Activated T-cell treated with anti-CD3 and anti-CD28 coated beads, Interleukin-2, amount 50 U/mL, for 48 hours (primary cell): ENCODE results near the gene RNF26.

ENCODE experiments used
- DNase-seq, 2 experiments: peaks; one replicate each; pipeline ENCODE4 v3.0.0-alpha.2; 2020

RNF26 gene

DNA sequence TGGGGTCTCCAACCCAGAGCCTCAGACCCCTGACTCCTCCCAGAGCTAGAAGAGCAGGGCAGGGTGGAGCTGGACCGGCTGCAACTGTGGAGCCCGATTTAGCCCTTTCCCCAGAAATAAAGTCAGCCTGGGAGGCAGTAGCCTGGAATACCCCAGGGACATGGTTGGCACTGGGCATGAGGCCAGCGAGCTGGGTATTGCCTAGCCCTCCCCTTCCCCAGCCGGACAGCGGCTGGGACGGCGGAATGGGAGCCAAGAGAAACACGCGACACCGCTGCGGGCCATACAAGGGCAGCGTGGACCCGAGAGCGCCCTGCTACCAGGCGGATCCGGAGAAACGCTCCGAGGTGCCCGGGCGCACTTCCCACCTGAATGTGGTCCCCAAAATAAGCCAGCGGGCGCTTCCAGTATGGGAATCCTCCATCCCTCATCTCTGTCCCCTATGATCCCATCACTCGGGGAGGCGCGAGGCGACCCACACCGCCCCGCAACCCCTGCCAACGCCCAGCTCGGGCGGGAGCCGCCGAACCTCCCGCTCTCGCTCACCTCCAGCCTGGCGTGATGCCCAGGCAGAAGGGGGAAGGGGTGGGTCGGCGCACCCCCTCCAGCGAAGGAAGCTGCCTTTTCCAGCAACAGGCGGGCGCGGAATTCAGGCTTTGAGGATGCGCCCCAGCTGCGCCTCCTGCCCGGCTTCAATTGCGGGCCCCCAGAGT is 18.2 kb upstream of the RNF26 start:
- DNase-seq: no peak

DNA sequence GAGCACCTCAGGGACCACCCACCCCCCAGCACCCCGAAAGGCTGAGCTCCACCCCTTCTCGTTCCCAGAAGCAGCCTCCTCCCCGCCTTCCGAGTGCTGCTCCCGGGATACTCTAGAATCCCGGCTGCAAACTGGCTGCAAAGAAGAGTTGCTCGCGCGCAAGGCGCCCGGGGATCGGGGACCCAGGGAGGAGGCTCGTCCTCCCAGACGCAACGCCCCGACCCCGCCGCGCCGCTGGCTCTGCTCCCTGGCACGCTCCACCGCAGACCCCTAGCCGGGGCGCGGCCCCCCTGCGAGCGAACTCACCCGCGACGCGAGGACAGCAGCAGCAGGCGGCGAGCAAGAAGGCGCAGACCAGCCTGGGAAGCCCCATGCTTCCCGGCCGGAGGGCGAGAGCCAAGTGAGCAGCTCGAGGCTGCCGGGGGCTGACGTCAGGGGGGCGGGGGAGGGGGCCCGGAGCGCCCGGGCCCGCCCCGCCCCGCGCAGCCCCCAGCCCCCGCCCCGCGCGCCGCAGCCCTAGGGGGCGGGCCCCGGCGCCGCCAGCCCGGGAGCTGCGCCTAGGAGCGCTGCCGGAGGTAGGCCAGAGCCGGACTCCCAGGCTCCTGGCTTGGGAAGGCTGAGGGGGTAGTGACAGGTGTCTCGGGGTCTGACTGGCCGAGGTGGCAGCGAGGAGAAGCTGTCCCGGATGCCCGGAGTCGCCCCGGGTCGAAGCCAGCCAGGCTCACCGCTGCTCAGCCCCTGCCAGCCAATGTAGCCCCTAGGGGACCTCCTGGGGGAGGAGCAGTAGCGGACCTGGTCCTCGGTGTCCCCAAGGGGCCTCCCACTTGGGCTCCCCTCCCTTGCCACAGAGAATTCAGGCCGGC is 17.4 kb upstream of the RNF26 start, which contains the start of gene MCAM:
Gene MCAM (minus strand): TSS at position 402 of the 863 bp plus-strand sequence. CDS start 29 bp downstream, at position 373.
- DNase-seq: no peak

DNA sequence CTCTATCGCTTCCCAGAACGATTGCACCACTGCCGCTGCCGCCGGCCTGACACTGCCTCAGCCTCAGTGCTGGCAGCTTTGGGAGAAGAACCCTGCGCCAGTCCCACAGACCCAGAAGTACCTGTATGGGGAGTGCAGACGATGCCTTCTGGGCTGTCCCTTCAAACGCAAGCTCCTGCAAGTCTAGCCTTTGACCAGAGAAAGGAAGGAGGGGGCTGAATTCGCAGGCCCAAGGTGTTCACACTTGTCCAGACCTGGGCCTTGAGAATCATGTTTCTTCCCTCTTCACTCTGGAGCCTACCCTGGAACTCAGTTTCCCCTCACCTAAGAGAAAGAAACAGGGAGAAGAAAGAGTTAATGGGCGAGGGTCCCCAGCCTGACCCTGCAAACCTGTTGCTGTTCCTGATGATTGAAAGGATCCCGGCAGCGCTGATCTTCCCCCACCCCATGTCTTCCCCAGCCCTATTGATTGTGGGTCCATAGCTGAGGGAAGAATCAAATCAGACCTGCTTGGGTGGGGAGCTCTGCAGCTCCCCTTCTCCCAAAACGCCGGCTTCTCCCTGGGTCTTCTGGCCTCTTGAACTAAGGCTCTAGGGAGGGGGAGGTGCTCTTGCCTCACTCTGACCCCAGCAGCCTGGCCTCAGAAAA is 16.6 kb upstream of the RNF26 start:
- DNase-seq: no peak

DNA sequence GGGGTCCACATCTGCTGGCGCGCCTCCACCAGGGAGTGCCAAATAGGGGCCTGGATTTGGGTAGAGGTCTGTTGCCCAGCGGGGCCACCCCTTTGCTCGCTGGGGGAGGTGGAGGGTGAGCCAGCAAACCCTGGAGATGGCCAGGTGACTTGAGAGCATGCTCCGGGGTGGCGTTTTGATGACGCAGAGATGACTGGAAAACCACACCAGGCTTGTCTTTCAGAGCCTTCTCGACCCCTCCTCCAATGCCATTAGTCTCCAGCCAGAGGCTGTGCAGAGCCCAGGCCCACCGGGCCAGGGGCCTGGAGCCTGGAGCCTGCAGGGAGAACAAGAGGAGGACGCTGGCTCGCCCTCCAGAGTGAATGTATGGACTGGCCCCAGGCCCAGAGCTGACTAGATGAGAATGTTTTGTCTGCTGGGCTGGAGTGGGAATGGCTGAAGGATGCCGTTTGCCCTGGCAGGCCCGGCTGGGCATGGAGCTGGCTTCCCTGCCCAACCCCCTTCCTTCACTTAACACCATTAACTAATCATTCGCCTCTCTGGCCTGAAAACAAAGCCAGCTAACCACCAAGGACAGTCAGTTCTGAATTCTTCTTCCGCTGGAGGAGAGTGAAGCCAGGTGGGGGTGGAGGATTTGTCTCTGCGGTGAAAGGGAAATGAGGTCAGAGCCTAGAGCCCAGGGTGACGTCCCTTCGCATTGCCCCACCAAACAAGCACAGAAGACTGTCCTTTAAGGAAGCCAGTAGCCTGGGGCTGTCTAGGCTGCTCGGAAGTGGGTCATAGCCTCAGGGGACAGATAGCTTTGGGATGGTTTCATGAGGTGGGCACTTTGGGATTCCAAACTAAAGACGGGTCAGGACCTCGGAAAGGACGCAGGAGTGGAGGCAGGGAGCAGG is 15.8 kb upstream of the RNF26 start:
- DNase-seq: no peak

DNA sequence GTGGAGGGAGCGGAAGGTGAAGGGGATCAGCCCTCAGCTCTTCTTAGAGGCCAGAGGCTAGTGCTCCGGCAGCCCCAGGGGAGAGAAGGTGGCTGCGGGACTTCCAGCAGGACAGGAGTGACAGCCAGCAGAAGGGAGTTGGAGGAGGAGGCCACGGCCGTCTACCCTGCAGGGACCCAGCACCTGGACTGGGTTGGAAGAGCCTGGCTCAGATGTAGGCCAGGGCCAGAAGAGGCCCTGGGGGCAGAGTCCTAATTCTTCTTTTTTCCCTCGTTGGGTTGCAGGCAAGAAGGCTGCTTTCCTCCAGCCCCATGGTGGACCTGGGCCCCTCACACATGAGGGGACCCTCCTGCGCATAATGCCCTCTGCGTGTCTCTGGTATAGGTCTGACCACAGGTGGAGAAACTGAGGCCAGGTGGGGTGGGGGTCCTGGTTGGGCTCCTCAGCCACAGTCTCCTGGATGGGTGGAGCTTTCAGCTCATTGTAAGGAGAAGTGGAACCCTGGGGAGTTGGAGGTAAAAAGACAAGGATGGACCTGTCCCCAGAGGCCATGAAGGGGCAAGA is 15.1 kb upstream of the RNF26 start:
- DNase-seq: no peak

DNA sequence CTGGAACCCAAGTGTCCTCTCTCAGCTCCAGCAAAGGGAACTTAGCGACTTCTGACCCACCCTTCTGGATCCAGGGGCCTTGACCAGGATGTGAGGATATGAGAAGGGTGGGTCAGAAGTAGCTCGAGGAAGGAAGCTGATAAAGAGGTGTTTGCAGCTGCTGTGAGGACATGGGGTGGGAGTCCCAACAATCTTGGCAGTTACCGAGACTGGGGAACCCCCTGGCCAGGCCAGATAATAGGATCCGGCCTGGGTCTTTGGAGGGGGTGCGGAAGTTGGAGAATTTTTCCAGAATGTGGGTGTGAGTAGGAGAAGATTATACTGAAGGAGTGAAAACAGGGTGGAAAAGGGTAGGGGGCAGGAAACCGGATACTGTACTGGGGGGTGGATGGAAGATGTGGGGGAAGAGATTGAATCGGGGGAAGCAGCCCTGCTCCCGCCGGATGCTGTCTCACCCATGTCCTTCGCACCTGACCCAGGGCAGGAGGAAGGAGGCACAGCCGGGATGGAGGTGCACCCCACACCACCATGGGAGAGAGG is 14.6 kb upstream of the RNF26 start:
- no peak for DNase-seq

DNA sequence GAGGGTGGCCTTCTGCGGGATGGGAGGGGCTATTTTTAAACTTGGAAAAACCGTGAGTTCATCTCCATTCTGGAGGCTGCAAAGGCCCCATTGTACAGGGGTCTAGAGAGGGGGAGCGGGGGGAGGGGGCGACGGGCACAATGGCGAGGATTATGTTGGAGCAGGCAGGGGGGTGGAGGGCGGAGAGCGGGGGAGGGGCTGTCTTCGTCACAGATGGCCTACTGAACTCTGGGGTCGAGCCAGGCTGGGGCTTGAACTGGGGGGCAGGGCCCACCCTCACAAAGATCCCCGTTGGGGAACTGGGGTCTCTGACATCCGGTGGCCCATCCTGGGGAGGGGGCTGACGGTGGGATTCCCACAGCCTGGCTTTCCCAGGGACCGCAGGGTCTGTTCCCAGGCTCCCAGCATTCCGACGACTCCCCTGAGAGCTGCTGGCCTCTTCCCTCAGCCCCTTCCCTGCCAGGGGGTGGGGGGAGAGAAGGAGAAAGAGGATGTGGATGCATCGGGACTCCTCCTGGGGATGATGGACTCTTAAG is 14.0 kb upstream of the RNF26 start:
- DNase-seq: no peak

DNA sequence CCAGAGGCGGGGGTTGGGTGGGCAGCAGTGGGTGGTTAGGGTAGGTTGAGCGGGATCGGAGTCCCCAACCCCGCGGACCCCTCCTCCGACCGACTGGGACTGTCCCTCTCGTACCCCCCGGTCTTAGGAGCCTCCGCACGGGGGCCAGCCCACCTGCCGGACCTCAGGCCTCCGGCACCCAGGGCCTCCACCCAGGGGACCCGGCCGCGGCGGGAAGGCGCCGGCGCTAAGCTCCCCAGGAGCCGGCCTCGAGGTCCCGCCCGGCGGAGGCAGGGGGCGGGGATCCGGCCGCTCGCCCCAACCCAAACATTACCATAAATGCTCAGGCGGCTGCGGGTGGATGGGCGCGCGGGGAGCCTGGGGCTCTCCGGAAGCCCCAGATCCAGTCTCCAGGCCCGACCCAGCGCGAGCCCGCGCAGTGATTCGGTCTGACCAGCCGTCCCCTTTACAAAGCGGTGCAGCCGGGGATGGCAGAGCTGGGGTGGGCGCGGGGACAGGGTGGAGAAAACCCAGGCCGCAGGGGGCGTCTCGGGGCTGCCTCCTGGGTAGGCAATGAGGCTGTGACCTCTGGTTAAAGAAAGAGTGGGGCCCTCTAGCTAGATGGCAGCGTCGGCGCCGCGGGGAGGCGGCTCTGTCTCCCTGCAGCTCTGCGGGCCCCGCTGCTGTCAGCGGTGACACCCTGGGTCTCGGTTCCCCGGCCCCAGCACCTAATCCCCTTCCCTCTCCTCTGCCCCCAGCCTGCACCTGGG is 13.4 kb upstream of the RNF26 start:
- peak; percentile 79 to 82 for DNase-seq

DNA sequence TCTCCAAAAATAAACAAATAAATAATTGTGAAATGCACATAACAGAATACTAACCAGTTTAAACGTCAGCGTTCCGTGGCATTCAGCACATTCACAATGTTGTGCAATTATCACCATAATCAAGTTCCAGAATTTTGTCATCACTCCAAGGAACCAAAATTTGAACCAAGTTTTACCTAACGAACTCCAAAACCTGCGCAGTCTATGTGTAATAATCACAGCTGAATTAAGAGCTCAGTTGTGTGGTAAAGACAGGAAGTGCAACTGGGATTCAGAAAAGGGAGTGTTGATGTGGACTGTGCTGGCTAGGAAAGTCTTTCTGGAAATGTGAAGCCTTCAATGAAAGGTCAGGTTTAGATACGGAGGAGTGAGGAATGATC is 12.0 kb upstream of the RNF26 start:
- DNase-seq: no peak

DNA sequence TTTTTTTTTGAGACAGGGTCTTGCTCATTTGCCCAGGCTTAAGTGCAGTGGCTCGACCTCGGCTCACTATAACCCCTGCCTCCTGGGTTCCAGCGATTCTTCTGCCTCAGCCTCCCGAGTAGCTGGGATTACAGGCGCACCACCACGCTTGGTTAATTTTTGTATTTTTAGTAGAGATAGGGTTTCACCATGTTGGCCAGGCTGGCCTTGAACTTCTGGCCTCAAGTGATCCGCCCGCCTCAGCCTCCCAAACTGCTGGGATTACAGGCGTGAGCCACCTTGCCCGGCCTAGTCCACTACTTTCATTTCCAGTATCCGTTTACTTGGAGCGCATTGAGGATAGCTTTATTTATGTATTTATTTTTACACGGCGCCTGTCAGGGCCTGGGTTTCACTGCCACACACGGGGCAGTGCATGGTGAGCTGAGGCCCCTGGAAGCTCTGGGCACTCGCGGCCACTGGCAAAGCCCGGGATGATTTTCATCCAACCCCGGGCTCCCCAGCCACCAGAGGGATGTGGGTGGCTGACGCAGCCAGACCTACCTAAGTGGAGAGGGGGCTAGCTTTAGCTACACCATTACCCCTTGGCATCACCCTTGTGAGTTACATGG is 11.3 kb upstream of the RNF26 start:
- no peak for DNase-seq

DNA sequence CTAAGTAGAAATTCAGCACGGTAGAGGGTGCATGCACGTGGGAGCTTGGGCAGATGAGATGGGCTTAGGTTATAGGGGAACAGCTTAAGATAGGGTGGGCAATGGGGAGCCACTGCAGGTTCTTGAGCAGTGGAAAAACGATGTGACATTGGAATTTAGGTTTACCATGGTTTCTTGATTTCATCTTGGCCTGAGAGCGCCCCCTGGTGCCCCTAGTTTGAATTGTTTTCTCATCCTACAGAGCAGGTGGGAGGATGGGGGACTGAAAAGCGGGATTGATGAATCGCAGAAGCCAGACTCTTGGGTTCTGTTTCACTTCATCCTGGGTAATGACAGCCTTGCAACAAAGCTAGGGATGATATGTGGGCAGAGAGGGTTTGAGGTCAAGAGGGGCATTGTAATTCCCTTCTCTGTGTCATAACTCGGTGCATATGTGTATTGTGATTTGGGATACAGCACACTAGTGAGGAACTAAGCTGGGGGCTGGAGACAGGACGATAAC is 10.7 kb upstream of the RNF26 start:
- DNase-seq: peak; percentile 90 to 96

DNA sequence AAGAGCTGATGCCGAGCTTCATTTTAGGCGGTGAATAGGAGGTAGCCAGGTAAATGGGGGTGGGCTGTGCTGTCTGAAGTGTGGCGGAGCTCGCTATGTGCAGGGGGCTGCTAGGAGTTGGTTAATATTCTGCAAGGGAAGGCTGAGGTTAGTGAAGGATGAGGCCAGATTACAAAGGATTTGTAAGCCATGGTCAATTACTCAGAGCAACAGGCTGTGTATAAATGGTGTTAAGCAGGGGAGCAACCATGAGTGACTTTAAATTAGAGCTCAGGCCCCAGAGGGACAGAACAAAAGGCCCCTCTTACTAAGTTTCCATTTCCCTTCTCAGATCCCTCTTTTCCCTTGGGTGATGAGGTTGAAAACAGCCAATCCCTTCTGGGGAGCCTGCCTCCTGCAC is 10.1 kb upstream of the RNF26 start:
- DNase-seq: no peak

DNA sequence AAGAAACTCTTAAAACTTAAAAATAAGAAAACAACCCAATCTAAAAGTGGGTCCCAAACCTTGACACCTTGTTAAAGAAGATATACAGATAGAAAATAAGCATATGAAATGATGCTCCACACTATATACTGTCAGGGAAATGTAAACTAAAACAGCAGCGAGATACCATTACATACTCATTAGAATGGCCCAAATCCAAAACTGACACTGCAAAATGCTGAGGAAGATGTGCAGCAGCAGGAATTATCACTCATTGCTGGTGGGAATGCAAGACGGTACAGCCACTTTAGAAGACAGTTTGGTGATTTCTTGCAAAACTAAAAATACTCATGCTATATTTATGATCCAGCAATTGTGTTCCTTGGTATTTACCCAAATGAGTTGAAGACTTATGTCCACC is 5.0 kb upstream of the RNF26 start:
- no peak for DNase-seq

DNA sequence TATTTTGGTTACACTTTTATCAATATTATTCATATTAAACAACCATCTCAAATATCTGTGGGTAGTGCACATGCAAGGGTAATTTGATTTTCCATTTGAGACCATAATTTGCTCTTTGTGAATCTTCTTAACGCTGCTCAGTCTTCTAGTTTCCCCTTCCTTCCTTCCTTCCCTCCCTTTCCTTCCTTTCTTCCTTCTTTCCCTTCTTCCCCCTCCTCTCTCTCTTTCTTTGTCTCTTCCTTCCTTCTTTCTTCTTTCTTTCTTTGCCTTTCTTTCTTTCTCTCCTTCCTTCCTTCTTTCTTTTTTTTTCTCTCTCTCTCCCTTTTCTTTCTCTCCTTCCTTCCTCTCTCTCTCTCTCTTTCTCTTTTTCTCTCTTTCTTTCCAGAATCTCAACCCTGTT is 4.1 kb upstream of the RNF26 start:
- DNase-seq: no peak

DNA sequence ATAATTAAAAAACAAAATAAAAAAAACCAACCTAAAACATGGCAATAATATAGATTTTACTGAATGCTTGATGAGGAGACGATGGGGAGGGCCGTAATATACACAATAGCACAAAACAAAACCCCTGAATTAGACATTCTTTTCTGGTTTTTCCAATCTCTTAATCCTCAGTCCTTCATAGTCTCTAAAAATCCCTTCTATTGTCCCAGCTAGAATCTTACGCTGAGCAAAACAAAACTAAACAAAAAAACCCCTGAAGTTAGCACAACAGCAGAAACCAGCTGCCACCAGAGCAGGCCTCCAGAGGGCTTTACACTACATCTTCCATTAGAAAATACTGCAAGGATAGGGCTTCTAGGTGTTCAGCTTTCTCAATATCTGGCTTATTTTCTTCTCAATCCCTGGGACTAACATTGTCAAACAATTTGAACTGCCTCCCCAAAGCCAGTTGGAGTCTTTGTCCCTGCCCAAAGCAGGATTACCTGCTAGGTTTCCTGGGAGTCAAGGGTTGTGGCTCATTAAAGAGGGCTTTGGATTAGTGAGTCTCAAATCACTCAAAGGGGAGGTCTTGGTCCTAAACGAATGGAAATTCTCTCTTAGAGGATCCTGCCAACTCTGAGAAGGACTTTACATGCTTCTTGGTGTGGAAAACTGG is 2.1 kb upstream of the RNF26 start:
- no peak for DNase-seq

DNA sequence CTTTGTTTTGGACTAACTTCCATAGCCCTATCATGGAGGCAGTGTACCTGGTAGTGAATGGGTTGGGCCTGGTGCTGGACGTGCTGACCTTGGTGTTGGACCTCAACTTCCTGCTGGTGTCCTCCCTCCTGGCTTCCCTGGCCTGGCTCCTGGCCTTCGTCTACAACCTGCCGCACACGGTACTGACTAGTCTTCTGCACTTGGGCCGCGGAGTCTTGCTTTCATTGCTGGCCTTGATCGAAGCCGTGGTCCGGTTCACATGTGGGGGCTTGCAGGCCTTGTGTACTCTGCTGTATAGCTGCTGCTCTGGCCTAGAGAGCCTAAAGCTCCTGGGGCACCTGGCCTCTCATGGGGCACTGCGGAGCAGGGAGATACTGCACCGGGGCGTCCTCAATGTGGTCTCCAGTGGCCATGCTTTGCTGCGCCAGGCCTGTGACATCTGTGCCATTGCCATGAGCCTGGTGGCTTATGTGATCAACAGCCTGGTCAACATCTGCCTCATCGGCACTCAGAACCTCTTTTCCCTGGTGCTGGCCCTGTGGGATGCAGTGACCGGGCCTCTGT is 846 bp downstream of the RNF26 start:
- peak in 1 of 2 experiments; percentile 20 for DNase-seq

DNA sequence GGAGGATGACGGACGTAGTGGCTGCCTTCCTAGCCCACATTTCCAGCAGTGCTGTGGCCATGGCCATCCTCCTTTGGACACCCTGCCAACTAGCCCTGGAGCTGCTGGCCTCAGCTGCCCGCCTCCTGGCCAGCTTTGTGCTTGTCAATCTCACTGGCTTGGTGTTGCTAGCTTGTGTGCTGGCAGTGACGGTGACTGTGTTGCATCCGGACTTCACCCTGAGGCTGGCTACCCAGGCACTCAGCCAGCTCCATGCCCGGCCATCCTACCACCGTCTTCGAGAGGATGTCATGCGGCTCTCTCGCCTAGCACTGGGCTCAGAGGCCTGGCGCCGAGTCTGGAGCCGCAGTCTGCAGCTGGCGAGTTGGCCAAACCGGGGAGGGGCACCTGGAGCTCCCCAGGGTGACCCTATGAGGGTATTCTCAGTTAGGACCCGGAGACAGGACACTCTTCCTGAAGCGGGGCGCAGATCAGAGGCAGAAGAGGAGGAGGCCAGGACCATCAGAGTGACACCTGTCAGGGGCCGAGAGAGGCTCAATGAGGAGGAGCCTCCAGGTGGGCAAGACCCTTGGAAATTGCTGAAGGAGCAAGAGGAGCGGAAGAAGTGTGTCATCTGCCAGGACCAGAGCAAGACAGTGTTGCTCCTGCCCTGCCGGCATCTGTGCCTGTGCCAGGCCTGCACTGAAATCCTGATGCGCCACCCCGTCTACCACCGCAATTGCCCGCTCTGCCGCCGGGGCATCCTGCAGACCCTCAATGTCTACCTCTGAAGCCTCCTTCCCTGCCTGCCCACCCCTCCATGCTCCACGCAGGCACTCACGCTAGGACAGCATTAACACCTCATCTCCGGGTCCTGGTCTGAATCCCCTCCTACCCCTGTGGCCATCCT is 1.6 kb downstream of the RNF26 start:
- DNase-seq: peak in 1 of 2 experiments; percentile 17

DNA sequence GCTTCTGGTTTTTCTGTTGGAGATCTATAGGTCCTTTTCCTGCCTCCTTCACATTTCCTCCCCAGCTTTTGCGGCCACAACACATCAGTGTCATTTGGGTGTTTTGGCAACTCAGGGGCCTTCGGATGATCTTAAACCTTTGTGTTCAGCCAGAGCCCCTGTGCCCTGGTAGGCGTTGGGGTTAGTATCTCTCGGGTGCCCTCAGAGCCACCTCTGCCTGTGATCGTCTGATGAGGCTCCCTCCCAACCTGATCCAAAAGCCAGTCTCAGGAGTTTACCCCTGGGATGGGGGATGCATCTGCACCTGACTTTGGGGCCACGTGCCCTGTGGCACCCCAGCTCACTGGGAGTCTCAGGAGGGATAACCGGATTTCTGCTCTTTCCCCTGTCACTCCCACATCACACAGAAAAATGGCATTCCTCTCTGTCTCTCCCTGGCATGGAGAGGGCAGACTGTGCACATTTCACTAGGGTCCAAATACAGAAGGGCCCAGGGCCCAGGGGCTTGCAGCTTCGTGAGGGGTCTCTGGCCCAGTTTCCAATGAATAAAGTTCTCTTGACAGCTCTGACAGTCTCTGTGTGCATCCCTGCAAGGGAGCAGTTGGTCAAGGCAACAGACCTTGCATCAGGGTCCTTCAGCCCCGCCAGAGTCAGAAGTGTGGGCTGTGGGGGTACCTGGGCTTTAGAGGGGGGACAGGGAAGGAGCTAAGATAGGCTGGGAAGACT is 2.6 kb downstream of the RNF26 start:
- no peak for DNase-seq
